ENCODE measurements around the gene ZNF501. TPM values are rescaled to one million over a fixed set of nuclear protein-coding genes. Genes with fewer than 3 reads are reported as not detected.

The ZNF501 gene
- total RNA-seq, 2 experiments from 2014 or later = 2.7 to 3.6 TPM

DNA sequence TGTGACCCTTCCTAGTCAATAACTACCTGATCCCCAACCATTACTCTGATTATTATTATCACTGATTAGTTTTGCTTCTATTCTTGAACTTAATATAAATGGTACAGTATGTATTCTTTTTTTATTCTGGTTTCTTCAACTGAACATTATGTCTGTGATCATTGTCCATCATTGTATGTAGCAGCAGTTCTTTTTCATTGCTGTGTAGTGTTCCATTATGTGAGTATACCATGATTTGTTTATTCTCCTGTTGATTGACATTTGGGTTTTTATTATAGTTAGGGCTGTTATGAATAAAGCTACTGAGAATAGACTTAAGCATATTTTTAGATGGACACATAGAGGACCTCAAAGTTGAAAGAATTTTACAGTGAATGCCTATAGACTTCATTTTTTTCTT is 34.8 kb downstream of the ZNF501 start:
- Mint-ChIP-seq H3K4me1 (peaks cover 5% of the 10 kb centered on the region), H3K27me3 (peaks cover 2% of the 10 kb centered on the region), H3K4me3 (no peak overlapping the region), H3K9me3 (peaks cover 8% of the 10 kb centered on the region), H3K27ac (no peak overlapping the region), H3K36me3 (peaks cover 84% of the 10 kb centered on the region)
- DNase-seq = no peak

DNA sequence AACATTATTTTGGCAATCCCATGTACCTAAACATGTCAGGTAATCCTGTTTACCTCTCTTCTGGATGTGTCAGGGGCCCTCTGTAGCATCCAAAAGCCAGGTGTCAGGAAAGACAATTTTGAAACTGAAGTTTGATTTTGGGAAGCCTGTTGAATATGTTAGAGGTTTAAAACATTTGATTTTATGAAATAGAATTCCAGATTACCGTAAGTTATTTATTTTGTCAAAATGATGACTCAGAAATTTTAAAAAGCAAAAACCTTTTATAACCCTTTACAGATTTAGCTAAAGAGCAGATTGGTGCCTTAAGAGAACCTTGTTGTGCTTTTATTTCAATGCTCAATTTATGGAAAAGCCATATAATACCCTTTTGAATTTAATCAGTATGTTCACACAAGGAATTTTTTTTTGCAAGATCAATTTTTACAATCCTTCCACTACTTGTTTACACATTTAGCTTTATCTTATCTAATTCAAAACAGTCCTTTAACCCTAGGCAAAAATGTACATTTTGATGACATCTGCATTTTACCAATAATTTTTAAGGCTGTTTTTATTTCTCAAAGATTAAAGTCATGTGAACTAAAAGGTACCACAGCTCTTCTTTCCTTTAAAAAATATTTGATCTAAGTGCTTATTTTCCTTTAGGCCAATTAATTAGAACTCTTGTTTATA is 42.1 kb downstream of the ZNF501 start:
- no peaks in the 10 kb centered on the region for H3K4me1 Mint-ChIP-seq
- H3K27me3 Mint-ChIP-seq = no peaks in the 10 kb centered on the region
- DNase-seq = no peak
- H3K4me3 Mint-ChIP-seq = no peak overlapping the region
- peaks cover 84% of the 10 kb centered on the region for H3K36me3 Mint-ChIP-seq
- H3K9me3 Mint-ChIP-seq = peaks cover 20% of the 10 kb centered on the region
- H3K27ac Mint-ChIP-seq = no peak overlapping the region

DNA sequence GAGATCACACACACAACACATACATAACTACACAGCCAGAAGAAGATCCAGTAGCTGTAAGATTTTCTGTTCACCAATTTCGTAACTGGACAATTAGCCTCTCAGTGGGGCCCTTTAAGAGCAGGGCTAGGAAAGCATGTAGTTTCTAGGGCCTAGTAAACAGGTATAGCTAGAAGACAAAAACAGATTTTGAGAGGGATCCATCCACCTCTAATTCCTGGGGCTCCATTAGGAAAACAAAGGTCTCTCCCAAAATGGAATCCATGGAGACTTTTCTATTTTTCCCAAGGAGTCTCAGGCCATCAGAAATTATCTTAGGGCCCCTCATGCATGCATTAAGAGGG is 42.6 kb downstream of the ZNF501 start:
- Mint-ChIP-seq H3K36me3 (peaks cover 83% of the 10 kb centered on the region), H3K27ac (no peak overlapping the region), H3K4me3 (no peak overlapping the region), H3K4me1 (no peaks in the 10 kb centered on the region), H3K27me3 (no peaks in the 10 kb centered on the region), H3K9me3 (peaks cover 20% of the 10 kb centered on the region)
- DNase-seq = no peak

DNA sequence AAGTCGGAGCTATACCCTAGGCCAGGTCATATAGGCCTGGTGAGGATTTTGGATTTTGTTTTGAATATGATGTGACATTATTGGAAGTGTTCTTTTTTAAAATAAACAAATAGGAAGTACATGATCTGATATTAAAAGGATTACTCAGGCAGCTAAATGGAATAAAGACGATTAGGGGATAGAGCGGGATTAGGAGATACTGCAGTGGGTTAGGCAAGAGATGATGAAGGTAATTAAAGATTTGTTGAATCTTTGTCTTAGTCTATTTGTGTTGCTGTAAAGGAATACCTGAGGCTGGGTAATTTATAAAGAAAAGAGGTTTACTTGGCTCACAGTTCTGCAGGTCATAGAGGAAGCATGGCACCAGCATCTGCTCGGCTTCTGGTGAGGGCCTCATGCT is 53.5 kb downstream of the ZNF501 start:
- no peak overlapping the region for H3K4me3 Mint-ChIP-seq
- H3K4me1 Mint-ChIP-seq = no peaks in the 10 kb centered on the region
- H3K27me3 Mint-ChIP-seq = no peaks in the 10 kb centered on the region
- DNase-seq = no peak
- no peak overlapping the region for H3K27ac Mint-ChIP-seq
- no peaks in the 10 kb centered on the region for H3K9me3 Mint-ChIP-seq
- H3K36me3 Mint-ChIP-seq = peaks cover 52% of the 10 kb centered on the region

Other genes with a start within 250 kb of the ZNF501 start
- gene ZKSCAN7, start 174.4 kb upstream of the ZNF501 start, total RNA-seq = 1 to 10 TPM; 4.4 to 4.5 TPM
- gene ZNF660, start 144.7 kb upstream of the ZNF501 start, total RNA-seq = 1 to 10 TPM in 1 of 2 experiments, under 1 TPM in 1; 0.94 to 1.6 TPM
- 10 to 100 TPM; 10.6 to 11.4 TPM for gene ZNF197, start 104.6 kb upstream of the ZNF501 start, total RNA-seq
- gene ZNF35, start 80.9 kb upstream of the ZNF501 start, total RNA-seq = 1 to 10 TPM; 5.8 to 6.9 TPM
- 1 to 10 TPM; 2.4 to 3.0 TPM for gene ZNF502, start 17.0 kb upstream of the ZNF501 start, total RNA-seq
- gene KIAA1143, start 32.0 kb downstream of the ZNF501 start, total RNA-seq = 10 to 100 TPM; 37.9 to 47.7 TPM
- gene KIF15, start 32.2 kb downstream of the ZNF501 start, total RNA-seq = 10 to 100 TPM; 36.2 to 36.7 TPM
- 1 to 10 TPM; 6.9 to 7.7 TPM for gene TMEM42, start 132.3 kb downstream of the ZNF501 start, total RNA-seq
- gene TGM4, start 145.0 kb downstream of the ZNF501 start, total RNA-seq = not detected
- gene ZDHHC3, start 246.5 kb downstream of the ZNF501 start, total RNA-seq = 10 to 100 TPM; 39.1 to 39.5 TPM
- gene EXOSC7, start 246.6 kb downstream of the ZNF501 start, total RNA-seq = 10 to 100 TPM; 91.6 to 92.0 TPM